HEK293 (cell line): Measurements from ENCODE around the gene COL13A1.
A peak's percentile ranks its signal among the peaks of the same experiment; 100 is the strongest.

Source experiments
- CTCF ChIA-PET: fragments of 350-600 bp; formaldehyde crosslinking; extraction: SDS; loops from one replicate; lab custom pipeline; 2021; ENCODE audit warnings: antibody characterized with exemption; lab: Yijun Ruan, JAX
- POLR2A ChIA-PET: fragments of 300-600 bp; formaldehyde crosslinking; extraction: SDS; loops from one replicate; lab custom pipeline; 2020; ENCODE audit warnings: antibody characterized with exemption, inconsistent platforms; lab: Yijun Ruan, JAX
- H3K27ac ChIP-seq: fragments of 200-500 bp; sonication (Bioruptor generic); 2 replicates; pipeline ENCODE4 v1.5.1; 2014; ENCODE audit warnings: low read depth, low read length, control low read depth, inconsistent platforms; ENCODE audit errors: extremely low read depth
- H3K36me3 ChIP-seq, 2 experiments: fragments of 200-500 bp in 1 of 2; sonication (Bioruptor generic) in 1 of 2; 1 replicate in 1 of 2; 2 replicates in 1 of 2; pipeline ENCODE4 v1.5.1; 2014 to 2017; ENCODE audit warnings: inconsistent platforms in 2 of 2, low read length in 2 of 2; ENCODE audit not compliant: control insufficient read depth in 2 of 2, insufficient read depth in 1 of 2
- H3K4me1 ChIP-seq: fragments of 200-500 bp; sonication (Bioruptor generic); 2 replicates; pipeline ENCODE4 v1.5.1; 2014; ENCODE audit warnings: mild to moderate bottlenecking, low read length, inconsistent platforms; ENCODE audit not compliant: control insufficient read depth, insufficient read depth
- H3K4me3 ChIP-seq: 2 replicates; pipeline ENCODE4 v1.5.1; 2011; ENCODE audit warnings: low read depth, mild to moderate bottlenecking, control low read depth, low read length, moderate library complexity
- H3K9me3 ChIP-seq: fragments of 200-500 bp; sonication (Bioruptor generic); 2 replicates; pipeline ENCODE4 v1.5.1; 2014; ENCODE audit warnings: low read depth, low read length, inconsistent platforms; ENCODE audit not compliant: control insufficient read depth, insufficient read depth
- ATF2 ChIP-seq: fragments of 450-650 bp; formaldehyde crosslinking; IDR thresholded peaks from 2 replicates; pipeline ENCODE4 v1.5.1; 2016; ENCODE audit warnings: missing biosample characterization, missing genetic modification characterization, low read depth
- PRDM6 ChIP-seq: fragments of 450-650 bp; formaldehyde crosslinking; IDR thresholded peaks from 2 replicates; pipeline ENCODE4 v1.5.1; 2017; ENCODE audit warnings: missing biosample characterization, missing genetic modification characterization
- SALL2 ChIP-seq: fragments of 450-650 bp; formaldehyde crosslinking; IDR thresholded peaks from 2 replicates; pipeline ENCODE4 v1.5.0; 2017; ENCODE audit warnings: missing biosample characterization, mild to moderate bottlenecking, missing genetic modification characterization, borderline replicate concordance
- SETDB1 ChIP-seq: IDR thresholded peaks from one replicate; pipeline ENCODE4 v1.6.1; 2017; ENCODE audit warnings: mild to moderate bottlenecking, low read length, moderate library complexity, mixed read lengths; ENCODE audit not compliant: insufficient read length
- SP2 ChIP-seq: fragments of 450-650 bp; formaldehyde crosslinking; IDR thresholded peaks from 2 replicates; pipeline ENCODE4 v1.5.1; 2016; ENCODE audit warnings: missing biosample characterization, missing genetic modification characterization
- ZBTB17 ChIP-seq: fragments of 450-650 bp; formaldehyde crosslinking; IDR thresholded peaks from 2 replicates; pipeline ENCODE4 v1.5.1; 2016; ENCODE audit warnings: missing biosample characterization, missing genetic modification characterization
- ZNF184 ChIP-seq: fragments of 450-650 bp; IDR thresholded peaks from 2 replicates; pipeline ENCODE4 v1.5.1; 2018; ENCODE audit warnings: missing biosample characterization, mild to moderate bottlenecking, missing genetic modification characterization
- ZNF398 ChIP-seq: fragments of 450-650 bp; formaldehyde crosslinking; IDR thresholded peaks from 2 replicates; pipeline ENCODE4 v1.5.1; 2017; ENCODE audit warnings: missing biosample characterization, missing genetic modification characterization
- ZNF529 ChIP-seq: fragments of 450-650 bp; formaldehyde crosslinking; IDR thresholded peaks from 2 replicates; pipeline ENCODE4 v1.5.1; 2017; ENCODE audit warnings: missing genetic modification characterization, missing biosample characterization; ENCODE audit not compliant: insufficient replicate concordance
- ZNF600 ChIP-seq: fragments of 450-650 bp; formaldehyde crosslinking; IDR thresholded peaks from 2 replicates; pipeline ENCODE4 v1.5.1; 2016; ENCODE audit warnings: missing biosample characterization, missing genetic modification characterization
- ZNF768 ChIP-seq: fragments of 450-650 bp; formaldehyde crosslinking; IDR thresholded peaks from 2 replicates; pipeline ENCODE4 v1.5.1; 2018; ENCODE audit warnings: missing biosample characterization, mild to moderate bottlenecking, missing genetic modification characterization
- TF ChIP-seq, protein P1 (sequence below): fragments of 450-650 bp; formaldehyde crosslinking; optimal IDR thresholded peaks from 2 replicates; pipeline ENCODE3; 2016; ENCODE audit warnings: missing biosample characterization, mild to moderate bottlenecking, missing genetic modification characterization
- TF ChIP-seq, protein P2 (sequence below): fragments of 450-650 bp; IDR thresholded peaks from 2 replicates; pipeline ENCODE4 v1.5.1; 2018; ENCODE audit warnings: missing biosample characterization, mild to moderate bottlenecking, missing genetic modification characterization

The COL13A1 gene

GRCh38 chr10:69897999-69898398 is 96.3 kb downstream of the COL13A1 start:
- POLR2A ChIA-PET, result no interaction called here
- no peak for TF ChIP-seq SP2 (tag by site-specific recombination)
- no peak for TF ChIP-seq ZNF529 (tag by site-specific recombination)
- no peak for TF ChIP-seq ZBTB17 (tag by site-specific recombination)
- no peak for TF ChIP-seq SALL2 (tag by site-specific recombination)
- TF ChIP-seq, protein P1, sequence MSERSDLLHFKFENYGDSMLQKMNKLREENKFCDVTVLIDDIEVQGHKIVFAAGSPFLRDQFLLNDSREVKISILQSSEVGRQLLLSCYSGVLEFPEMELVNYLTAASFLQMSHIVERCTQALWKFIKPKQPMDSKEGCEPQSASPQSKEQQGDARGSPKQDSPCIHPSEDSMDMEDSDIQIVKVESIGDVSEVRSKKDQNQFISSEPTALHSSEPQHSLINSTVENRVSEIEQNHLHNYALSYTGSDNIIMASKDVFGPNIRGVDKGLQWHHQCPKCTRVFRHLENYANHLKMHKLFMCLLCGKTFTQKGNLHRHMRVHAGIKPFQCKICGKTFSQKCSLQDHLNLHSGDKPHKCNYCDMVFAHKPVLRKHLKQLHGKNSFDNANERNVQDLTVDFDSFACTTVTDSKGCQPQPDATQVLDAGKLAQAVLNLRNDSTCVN (tag by site-specific recombination), result no peak
- TF ChIP-seq, protein P2, sequence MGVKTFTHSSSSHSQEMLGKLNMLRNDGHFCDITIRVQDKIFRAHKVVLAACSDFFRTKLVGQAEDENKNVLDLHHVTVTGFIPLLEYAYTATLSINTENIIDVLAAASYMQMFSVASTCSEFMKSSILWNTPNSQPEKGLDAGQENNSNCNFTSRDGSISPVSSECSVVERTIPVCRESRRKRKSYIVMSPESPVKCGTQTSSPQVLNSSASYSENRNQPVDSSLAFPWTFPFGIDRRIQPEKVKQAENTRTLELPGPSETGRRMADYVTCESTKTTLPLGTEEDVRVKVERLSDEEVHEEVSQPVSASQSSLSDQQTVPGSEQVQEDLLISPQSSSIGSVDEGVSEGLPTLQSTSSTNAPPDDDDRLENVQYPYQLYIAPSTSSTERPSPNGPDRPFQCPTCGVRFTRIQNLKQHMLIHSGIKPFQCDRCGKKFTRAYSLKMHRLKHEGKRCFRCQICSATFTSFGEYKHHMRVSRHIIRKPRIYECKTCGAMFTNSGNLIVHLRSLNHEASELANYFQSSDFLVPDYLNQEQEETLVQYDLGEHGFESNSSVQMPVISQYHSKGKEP (tag by site-specific recombination), result no peak
- no peak for TF ChIP-seq SETDB1
- no peak for TF ChIP-seq PRDM6 (tag by site-specific recombination)
- no peaks in the 10 kb centered on the region for H3K9me3 ChIP-seq
- H3K4me1 ChIP-seq, result no peaks in the 10 kb centered on the region
- no peak overlapping the region for H3K27ac ChIP-seq
- CTCF ChIA-PET, result interaction anchor here (1.0 kb wide), 1 partner anchor 17 kb away, joined by 3 read pairs; no protein-coding TSS in a partner anchor
- H3K36me3 ChIP-seq, result no peaks in the 10 kb centered on the region
- H3K4me3 ChIP-seq, result no peak overlapping the region

DNA sequence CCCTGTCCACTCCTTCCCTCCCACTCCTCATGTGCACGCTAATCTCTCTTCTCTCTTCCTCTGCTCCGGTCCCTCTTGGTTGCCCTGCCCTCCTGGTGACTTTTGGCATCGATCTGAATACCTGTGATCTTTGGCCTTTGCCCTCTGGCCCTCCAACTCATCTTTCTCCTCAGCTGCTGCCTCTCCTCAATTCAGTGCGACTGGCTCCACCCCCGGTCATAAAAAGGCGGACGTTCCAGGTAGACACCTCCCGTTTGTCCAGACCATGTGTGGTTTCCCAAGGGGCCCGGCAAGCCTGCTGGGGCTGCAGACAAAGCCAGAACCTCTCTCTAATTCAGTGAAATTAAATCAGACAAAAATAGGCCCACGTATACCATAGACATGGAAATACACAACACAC is 96.8 kb downstream of the COL13A1 start:
- Histone ChIP-seq H3K4me1 (no peaks in the 10 kb centered on the region), H3K4me3 (no peak overlapping the region), H3K9me3 (no peaks in the 10 kb centered on the region), H3K27ac (no peak overlapping the region), H3K36me3 (no peaks in the 10 kb centered on the region)
- CTCF ChIA-PET, result interaction anchor here (1.0 to 4.5 kb wide), 3 partner anchors 15 to 60 kb away, joined by 3 to 59 read pairs (median 5); no protein-coding TSS in a partner anchor
- POLR2A ChIA-PET, result no interaction called here
- no peak for TF ChIP-seq ATF2
- no peak for TF ChIP-seq ZNF184 (tag by site-specific recombination)
- no peak for TF ChIP-seq ZNF600

GRCh38 chr10:69898941-69899340 is 97.2 kb downstream of the COL13A1 start:
- Histone ChIP-seq H3K4me3 (no peak overlapping the region), H3K4me1 (no peaks in the 10 kb centered on the region), H3K27ac (no peak overlapping the region), H3K9me3 (no peaks in the 10 kb centered on the region), H3K36me3 (no peaks in the 10 kb centered on the region)
- ChIA-PET POLR2A (no interaction called here), CTCF (interaction anchor here (1.0 to 4.5 kb wide), 3 partner anchors 15 to 59 kb away, joined by 5 to 59 read pairs (median 8); no protein-coding TSS in a partner anchor)
- peak; percentile 82; the same call in 1 of the 2 replicates for TF ChIP-seq ZNF768 (tag by site-specific recombination)
- TF ChIP-seq ZNF398 (tag by site-specific recombination), result no peak
